CD4-positive, alpha-beta T cell treated with Interleukin-6 at 100 ng/mL for 8 hours (primary cell): Measurements from ENCODE around the gene NUDT1.
"Not testable (repeated sequence)": the region's sequence is repeated elsewhere in the genome, so short reads cannot be mapped to it uniquely, and the experiment has no call there.

Experiments used
- DNase-seq: peaks from one replicate; pipeline ENCODE4 v3.0.0-alpha.2; 2020; ENCODE audit warnings: mixed read lengths, low spot score

NUDT1 gene

GRCh38 chr7:2269089-2269990, 27.3 kb downstream of the NUDT1 start:
- not testable (repeated sequence) for DNase-seq

- no peak for DNase-seq
These were observed 28.0 kb downstream of the NUDT1 start for GRCh38 chr7:2269991-2270460.

GRCh38 chr7:2270495-2270894, 28.5 kb downstream of the NUDT1 start:
- no peak for DNase-seq

- DNase-seq, result no peak
These were observed 29.4 kb downstream of the NUDT1 start for GRCh38 chr7:2271273-2272026.

GRCh38 chr7:2272031-2272430, 30.0 kb downstream of the NUDT1 start:
- no peak for DNase-seq

- DNase-seq, result no peak
These were observed 31.8 kb downstream of the NUDT1 start for GRCh38 chr7:2273866-2274265.

GRCh38 chr7:2274666-2275065, 32.6 kb downstream of the NUDT1 start:
- DNase-seq, result no peak

GRCh38 chr7:2275101-2275500, 33.1 kb downstream of the NUDT1 start:
- DNase-seq, result no peak

GRCh38 chr7:2276107-2276506, 34.1 kb downstream of the NUDT1 start:
- no peak for DNase-seq

GRCh38 chr7:2278026-2278425, 36.0 kb downstream of the NUDT1 start:
- no peak for DNase-seq

GRCh38 chr7:2279896-2280295, 37.9 kb downstream of the NUDT1 start:
- DNase-seq, result no peak

GRCh38 chr7:2280424-2280823, 38.4 kb downstream of the NUDT1 start:
- no peak for DNase-seq

- no peak for DNase-seq
These were observed 39.5 kb downstream of the NUDT1 start for GRCh38 chr7:2281541-2281940.

- no peak for DNase-seq
These were observed 40.2 kb downstream of the NUDT1 start for GRCh38 chr7:2282185-2282751.

GRCh38 chr7:2283074-2283473, 41.0 kb downstream of the NUDT1 start:
- DNase-seq, result no peak

- no peak for DNase-seq
These were observed 45.7 kb downstream of the NUDT1 start for GRCh38 chr7:2287745-2288144.

- DNase-seq, result no peak
These were observed 46.5 kb downstream of the NUDT1 start for GRCh38 chr7:2288503-2288902.

- no peak for DNase-seq
These were observed 47.1 kb downstream of the NUDT1 start for GRCh38 chr7:2289111-2289586.

- no peak for DNase-seq
These were observed 47.6 kb downstream of the NUDT1 start for GRCh38 chr7:2289621-2290020.

- DNase-seq, result no peak
These were observed 48.9 kb downstream of the NUDT1 start for GRCh38 chr7:2290877-2291276.

- no peak for DNase-seq
These were observed 54.1 kb downstream of the NUDT1 start for GRCh38 chr7:2295936-2296620.

GRCh38 chr7:2296832-2297231, 54.8 kb downstream of the NUDT1 start:
- no peak for DNase-seq
